HG03097 (cell line): Measurements from ENCODE around the gene TMEM95.
"Not testable (repeated sequence)": the region's sequence is repeated elsewhere in the genome, so short reads cannot be mapped to it uniquely, and the experiment has no call there.

Source experiments
- ATAC-seq: cut with Tn5 transposase; IDR thresholded peaks from one replicate; pipeline ENCODE4 v1.9.1; 2021; ENCODE audit not compliant: unreplicated experiment, low FRiP score

Gene TMEM95

GRCh38 chr17:7323731-7324437, 31.1 kb upstream of the TMEM95 start:
- no peak for ATAC-seq

GRCh38 chr17:7324438-7324779, 30.5 kb upstream of the TMEM95 start:
- no peak for ATAC-seq

GRCh38 chr17:7325031-7325528, 29.9 kb upstream of the TMEM95 start:
- ATAC-seq, result no peak

GRCh38 chr17:7326186-7326585, 28.8 kb upstream of the TMEM95 start:
- no peak for ATAC-seq

DNA sequence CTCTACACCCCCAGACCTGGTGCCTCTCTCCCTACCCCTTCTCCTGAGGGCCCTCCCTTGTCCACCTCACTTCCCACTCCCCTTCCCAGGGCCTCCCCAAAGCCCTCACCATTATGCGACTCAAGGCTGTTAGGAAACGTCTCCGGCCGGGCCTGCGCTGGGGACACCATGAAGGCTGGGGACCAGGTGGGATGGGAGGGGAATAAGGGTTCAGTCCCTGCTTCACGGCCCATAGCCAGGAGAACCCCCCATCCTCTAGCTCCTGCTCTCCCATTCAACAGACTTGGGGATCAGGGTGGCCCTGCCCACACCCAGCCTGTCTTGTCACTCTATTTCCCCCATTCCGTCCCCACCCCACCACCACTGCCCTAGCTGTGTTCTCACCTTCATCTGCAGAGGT, 27.9 kb upstream of the TMEM95 start:
- ATAC-seq, result no peak

GRCh38 chr17:7327501-7327900, 27.5 kb upstream of the TMEM95 start:
- ATAC-seq, result no peak

DNA sequence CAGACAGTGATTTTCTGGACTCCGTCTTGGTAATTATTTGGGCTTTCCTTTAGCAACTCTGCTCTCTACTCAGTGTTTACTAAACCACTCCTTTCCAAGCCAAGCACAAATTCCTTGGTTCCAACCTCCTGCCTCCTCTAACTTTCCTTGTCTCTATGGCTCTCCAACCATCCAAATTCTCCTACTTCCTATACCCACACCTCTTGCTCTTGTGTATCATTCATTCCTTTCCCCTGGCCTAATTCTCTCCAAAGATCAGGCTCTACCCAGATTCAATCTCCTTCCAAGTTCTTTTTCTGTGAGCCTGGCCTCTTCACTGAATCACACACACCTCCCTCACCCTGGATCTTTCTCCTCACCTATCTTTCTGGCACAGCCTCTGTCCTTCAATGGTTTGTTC, 26.9 kb upstream of the TMEM95 start:
- ATAC-seq, result no peak

DNA sequence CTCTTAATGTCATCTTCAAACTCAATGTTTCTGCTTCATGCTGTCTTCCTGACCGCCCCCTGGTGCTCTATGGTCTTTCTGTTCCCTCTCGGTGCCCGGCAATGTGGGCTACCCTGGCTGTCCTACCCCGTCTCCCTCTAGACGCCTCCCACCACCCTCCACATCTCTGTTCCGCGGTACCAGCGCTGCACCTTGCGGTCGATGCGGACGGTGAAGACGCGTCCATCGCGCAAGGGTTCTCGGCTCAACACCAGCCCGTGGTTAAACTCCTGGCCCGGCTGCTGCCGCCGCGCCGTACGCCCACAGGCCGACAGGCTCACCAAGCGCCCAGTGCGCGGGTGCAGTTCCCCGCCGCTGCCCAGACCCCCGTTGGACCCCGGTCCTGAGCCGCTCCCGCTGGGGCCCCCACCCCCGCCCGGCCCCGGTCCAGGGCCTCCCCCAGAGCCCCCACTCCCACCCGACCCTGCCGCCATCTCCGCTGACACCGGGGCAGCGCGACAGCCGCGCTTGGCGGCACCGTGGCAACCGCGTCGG, 26.0 kb upstream of the TMEM95 start, which contains the start of gene NEURL4:
Gene NEURL4, minus strand, starts transcription at position 496 of the 534 bp plus-strand sequence. Its CDS starts 23 bp downstream, at position 473.
- peak; percentile 5 for ATAC-seq

GRCh38 chr17:7329374-7329996, 25.5 kb upstream of the TMEM95 start:
- peak; percentile 66 for ATAC-seq

DNA sequence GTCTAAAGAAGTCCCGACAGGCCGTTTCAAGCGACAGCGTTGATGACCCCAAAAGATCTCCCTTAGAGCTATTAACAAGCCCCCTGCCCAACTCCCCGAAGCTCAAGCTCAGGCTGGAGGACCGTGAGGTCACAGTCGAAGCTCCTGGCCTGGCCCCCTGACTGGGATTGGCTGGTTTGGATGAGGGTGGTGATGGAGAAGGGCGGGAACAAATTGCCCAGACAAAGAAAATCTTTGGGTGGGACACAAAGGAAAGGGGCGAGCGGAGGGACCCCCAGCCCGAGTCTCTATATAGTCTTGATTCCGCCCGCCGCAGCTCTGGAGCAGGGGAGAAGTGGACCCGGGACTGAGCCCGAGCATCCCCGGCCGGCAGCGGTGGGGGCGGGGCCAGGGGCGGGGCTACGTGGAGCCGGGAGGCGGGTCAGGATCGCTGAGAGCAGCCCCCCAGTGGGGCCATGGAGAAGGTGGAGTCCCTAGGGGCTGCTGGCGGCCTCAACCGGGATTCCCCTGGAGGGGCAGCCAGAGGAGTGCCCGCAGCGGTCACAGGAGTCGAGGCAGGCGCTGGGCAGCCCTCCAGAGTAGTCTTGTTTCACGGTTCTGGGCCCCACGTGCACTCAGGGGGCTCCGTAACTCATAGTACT, 24.8 kb upstream of the TMEM95 start:
- ATAC-seq, result peak; percentile 24

- no peak for ATAC-seq
Observed at GRCh38 chr17:7330638-7331015, 24.3 kb upstream of the TMEM95 start.

DNA sequence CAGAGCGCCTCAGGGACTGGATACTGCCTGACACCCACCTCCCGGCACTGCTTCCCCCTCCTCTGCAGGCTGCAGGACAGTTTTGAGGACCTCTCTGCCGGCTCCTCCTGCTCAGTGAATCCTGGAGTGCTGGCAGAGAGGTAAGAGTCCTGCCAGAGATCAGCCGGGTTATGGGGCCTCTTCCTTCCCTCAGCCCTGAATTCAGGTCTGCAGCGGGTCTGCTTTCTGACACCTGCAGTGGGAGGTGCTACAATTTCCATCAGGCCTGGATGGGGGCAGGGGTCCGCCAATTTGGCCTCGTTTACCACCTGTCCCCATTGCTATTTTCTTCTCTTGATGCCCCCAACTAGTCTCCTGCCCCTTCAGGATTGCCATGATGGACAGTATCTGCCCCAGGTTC, 22.8 kb upstream of the TMEM95 start:
- ATAC-seq, result no peak

DNA sequence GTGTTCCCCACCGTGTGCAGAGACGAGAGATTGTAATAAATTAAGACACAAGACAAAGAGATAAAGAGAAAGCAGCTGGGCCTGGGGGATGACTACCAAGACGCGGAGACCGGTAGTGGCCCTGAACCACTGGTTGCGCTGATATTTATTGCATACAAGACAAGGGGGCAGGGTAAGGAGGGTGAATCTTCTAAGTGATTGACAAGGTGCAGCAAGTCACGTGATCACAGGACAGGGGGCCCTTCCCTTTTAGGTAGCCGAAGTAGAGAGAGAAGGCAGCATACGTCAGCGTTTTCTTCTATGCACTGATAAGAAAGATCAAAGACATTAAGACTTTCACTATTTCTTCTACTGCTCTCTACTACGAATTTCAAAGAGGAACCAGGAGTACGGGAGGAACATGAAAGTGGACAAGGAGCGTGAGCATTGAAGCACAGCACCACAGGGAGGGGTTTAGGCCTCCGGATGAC, 22.3 kb upstream of the TMEM95 start:
- not testable (repeated sequence) for ATAC-seq

DNA sequence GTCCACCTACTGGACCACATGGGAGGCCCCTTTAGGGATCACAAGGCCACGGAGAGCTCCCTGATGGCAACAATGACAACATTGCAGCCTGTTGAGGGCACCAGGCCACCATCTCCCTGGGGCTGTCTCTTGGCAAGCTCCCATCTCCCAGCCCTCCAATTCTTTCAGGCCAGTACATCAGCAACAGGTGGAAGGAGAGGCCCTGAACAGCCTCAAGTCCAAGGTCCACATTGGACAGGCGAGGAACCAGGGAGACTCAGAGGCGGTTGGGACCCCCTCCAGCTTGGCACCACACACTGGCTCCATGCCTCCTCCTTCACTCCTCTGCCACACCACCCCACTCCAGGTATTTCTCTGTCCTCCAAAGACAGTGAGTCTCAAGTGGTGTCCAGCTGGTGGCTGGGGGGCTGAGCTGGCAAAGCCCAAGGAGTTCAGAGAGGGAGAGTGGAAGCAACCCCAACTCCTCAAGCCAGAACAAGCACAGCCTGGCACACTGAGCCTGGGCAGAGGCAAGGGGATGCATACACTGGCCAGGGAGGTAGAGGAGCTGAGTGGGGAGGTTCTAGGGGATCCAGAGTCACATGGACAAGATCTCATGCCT, 19.9 kb upstream of the TMEM95 start:
- ATAC-seq, result no peak

DNA sequence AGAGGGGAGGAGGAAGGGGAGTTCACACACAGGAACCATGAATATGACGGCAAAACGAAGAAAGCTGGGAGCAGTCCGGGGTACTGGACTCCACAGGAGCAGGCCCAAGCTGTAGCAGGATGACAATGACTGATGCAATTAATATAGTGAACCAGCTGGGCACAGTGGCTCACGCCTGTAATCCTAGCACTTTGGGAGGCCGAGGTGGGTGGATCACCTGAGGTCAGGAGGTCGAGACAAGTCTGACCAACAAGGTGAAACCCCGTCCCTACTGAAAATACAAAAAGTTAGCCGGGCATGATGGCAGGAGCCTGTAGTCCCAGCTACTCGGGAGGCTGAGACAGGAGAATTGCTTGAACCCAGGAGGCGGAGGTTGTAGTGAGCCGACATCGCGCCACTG, 19.2 kb upstream of the TMEM95 start:
- not testable (repeated sequence) for ATAC-seq

- ATAC-seq, result no peak
Observed at GRCh38 chr17:7336240-7337175, 18.4 kb upstream of the TMEM95 start, which contains the start of gene ACAP1. ACAP1 (plus strand) TSS chr17:7336529; CDS start chr17:7336735, 206 bp downstream.

- not testable (repeated sequence) for ATAC-seq
Observed at GRCh38 chr17:7337600-7337999, 17.4 kb upstream of the TMEM95 start.

GRCh38 chr17:7340179-7340578, 14.8 kb upstream of the TMEM95 start:
- ATAC-seq, result no peak

DNA sequence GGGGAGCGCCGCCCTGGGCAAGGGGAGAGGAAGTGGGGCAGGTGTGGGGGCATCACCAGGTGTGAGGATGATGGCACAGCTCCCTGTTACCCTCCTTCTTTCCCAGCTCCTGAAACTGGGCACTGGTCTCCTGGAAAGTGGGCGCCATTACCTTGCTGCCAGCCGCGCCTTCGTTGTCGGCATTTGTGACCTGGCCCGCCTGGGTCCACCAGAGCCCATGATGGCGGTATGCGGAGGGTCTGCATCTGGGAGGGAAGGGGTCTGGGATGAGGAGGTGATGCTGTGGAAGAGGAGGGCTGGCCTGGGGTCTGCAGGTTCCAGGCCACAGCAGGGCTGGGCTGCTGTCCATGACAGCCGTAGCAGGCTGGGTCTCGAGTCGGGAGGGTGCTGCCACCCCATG, 13.1 kb upstream of the TMEM95 start:
- no peak for ATAC-seq

DNA sequence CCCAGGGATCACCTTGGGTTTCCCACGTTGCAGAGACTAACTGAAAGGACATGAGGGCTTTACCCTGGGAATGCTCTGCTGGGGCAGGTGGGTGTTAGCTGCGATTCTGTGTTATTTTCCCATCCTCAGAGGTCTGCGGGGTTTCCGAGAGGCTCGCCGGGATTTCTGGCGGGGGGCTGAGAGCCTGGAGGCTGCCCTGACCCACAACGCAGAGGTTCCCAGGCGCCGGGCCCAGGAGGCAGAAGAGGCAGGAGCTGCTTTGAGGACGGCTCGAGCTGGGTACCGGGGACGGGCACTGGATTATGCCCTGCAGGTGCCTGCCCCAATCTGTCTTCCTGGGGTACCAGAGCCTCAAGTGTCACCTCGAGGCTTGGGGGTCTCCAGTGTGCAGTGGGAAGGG, 11.7 kb upstream of the TMEM95 start:
- ATAC-seq, result no peak
